Omental fat pad (tissue), 4 donors: ENCODE results near the gene PRKAA2. TPM values are rescaled to one million over a fixed set of nuclear protein-coding genes. Genes with fewer than 3 reads are reported as not detected.
"Not testable (repeated sequence)": the region's sequence is repeated elsewhere in the genome, so short reads cannot be mapped to it uniquely, and the experiment has no call there.

Experiments
- ATAC-seq: fragments of 150-250 bp; one replicate; pipeline ENCODE4 v1.9.1; 2016; ENCODE audit warnings: mild to moderate bottlenecking, moderate library complexity; ENCODE audit not compliant: low FRiP score
- DNase-seq: peaks from one replicate; pipeline ENCODE4 v3.0.0-alpha.2; 2019; ENCODE audit warnings: low spot score
- total RNA-seq, 4 donors: library from RNA; depleted of rRNA; stranded (reverse); fragments of >200 nt; gene quantifications; one replicate each; pipeline ENCODE4 v1.1.0, GENCODE V29; 2016
- TF ChIP-seq, protein P1 (sequence below), 3 donors: fragments of 450-650 bp; IDR thresholded peaks; one replicate each; pipeline ENCODE4 v1.5.1; 2016 to 2017; ENCODE audit warnings: antibody characterized with exemption in 3 of 3, mild to moderate bottlenecking in 3 of 3, moderate library complexity in 2 of 3

The PRKAA2 gene
- total RNA-seq, result 1 to 10 TPM in 3 of 4 donors, under 1 TPM in 1; 0.96 to 3.0 (median 1.9) TPM

DNA sequence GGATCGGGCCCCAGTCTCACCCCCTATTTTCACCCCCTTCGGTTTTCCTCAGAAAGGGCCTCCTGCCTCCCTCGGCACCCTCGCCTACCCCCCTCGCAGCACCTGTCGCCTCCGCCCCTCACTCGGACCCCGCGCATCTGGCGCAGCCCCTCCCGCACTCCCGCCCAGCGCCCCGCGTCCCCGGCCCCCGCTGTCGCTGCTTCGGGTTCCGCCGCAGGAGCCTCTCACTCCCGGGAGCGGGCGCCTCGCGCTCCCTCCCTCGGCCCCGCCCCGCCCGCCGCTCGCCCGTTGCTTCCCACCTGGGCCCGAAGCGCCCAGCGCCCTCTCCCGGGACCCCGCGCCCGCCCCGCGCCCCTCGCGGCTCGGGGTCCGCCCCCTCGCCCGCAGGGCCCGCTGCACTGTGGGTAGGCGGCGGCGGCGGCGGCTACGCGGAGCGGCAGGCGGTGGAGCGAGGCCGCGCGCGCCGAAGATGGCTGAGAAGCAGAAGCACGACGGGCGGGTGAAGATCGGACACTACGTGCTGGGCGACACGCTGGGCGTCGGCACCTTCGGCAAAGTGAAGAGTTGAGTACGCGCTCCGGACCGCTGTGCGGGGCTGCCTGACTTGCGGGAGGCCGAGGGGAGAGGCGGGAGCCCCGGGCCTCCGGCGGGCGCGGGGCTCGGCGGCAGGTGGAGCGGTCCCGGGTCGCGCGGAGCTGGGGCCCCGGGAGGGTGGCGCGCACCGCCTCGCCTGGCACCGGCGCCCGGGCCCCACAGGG lies at the start of gene PRKAA2:
PRKAA2 (plus strand) TSS at position 396 of the 758 bp plus-strand sequence; CDS start at position 470, 74 bp downstream.
- ATAC-seq (peak; percentile 74), DNase-seq (no peak)
- TF ChIP-seq, protein P1, sequence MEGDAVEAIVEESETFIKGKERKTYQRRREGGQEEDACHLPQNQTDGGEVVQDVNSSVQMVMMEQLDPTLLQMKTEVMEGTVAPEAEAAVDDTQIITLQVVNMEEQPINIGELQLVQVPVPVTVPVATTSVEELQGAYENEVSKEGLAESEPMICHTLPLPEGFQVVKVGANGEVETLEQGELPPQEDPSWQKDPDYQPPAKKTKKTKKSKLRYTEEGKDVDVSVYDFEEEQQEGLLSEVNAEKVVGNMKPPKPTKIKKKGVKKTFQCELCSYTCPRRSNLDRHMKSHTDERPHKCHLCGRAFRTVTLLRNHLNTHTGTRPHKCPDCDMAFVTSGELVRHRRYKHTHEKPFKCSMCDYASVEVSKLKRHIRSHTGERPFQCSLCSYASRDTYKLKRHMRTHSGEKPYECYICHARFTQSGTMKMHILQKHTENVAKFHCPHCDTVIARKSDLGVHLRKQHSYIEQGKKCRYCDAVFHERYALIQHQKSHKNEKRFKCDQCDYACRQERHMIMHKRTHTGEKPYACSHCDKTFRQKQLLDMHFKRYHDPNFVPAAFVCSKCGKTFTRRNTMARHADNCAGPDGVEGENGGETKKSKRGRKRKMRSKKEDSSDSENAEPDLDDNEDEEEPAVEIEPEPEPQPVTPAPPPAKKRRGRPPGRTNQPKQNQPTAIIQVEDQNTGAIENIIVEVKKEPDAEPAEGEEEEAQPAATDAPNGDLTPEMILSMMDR (IDR thresholded peaks at IDR 0.05), result no peak

DNA sequence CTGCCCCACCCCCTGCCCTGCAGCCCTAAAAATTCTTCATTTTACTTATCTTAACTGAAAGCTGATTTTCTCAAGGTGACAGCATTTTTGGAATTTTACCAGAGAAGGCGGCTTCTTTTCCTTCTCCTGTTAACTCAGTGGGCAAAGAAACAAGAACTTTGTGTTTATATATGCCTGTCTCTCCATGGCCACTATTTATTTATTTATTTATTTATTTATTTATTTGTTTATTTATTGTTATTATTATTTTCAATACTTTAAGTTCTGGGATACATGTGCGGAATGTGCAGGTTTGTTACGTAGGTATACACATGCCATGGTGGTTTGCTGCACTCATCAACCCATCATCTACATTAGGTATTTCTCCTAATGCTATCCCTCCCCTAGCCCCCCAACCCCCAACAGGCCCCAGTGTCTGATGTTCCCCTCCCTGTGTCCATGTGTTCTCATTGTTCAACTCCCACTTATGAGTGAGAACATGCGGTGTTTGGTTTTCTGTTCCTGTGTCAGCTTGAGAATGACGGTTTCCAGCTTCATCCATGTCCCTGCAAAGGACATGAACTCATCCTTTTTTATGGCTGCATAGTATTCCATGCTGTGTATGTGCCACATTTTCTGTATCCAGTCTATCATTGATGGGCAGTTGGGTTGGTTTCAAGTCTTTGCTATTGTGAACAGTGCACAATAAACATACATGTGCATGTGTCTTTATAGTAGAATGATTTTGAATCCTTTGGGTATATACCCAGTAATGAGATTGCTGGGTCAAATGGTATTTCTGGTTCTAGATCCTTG lies 49.5 kb upstream of the PRKAA2 start:
- ATAC-seq, DNase-seq: not testable (repeated sequence)

DNA sequence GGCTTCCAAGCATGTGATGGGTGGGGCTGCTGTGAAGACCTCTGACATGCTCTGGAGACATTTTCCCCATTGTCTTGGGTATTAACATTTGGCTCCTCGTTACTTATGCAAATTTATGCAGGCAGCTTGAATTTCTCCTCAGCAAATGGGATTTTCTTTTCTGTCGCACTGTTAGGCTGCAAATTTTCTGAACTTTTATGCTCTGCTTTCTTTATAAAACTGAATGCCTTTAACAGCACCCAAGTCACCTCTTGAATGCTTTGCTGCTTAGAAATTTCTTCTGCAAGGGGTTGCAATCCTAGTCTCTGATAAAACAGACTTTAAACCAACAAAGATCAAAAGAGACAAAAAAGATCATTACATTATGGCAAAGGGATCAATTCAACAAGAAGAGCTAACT lies 35.0 kb upstream of the PRKAA2 start:
- DNase-seq, ATAC-seq: not testable (repeated sequence)

DNA sequence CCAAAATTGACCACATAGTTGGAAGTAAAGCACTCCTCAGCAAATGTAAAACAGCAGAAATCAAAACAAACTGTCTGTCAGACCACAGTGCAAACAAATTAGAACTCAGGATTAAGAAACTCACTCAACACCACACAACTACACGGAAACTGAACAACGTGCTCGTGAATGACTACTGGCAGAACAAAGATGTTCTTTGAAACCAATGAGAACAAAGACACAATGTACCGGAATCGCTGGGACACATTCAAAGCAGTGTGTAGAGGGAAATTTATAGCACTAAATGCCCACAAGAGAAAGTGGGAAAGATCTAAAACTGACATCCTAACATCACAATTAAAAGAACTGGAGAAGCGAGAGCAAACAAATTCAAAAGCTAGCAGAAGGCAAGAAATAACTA lies 34.3 kb upstream of the PRKAA2 start:
- not testable (repeated sequence) for DNase-seq, ATAC-seq

DNA sequence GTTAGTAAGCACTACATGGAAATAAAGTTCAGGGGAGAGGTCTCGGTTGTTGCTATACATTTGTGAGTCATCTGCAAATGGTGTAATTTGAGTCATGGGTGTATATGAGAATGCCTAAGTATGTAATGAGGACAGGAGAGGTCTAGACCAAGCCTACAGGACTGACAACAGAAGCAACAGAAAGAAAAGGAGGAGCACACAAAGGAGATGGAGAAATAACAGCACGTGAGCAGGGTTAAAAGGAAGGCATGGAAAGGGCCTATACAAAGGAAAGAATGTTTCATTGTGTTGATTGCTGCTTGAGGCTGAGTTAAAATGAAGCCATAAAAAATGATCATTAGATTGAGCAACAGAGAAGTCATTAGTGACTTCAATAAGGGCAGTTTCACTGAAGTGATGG lies 28.0 kb upstream of the PRKAA2 start:
- TF ChIP-seq, protein P1 (IDR thresholded peaks at IDR 0.05), result no peak
- no peak for DNase-seq
- no peak for ATAC-seq

DNA sequence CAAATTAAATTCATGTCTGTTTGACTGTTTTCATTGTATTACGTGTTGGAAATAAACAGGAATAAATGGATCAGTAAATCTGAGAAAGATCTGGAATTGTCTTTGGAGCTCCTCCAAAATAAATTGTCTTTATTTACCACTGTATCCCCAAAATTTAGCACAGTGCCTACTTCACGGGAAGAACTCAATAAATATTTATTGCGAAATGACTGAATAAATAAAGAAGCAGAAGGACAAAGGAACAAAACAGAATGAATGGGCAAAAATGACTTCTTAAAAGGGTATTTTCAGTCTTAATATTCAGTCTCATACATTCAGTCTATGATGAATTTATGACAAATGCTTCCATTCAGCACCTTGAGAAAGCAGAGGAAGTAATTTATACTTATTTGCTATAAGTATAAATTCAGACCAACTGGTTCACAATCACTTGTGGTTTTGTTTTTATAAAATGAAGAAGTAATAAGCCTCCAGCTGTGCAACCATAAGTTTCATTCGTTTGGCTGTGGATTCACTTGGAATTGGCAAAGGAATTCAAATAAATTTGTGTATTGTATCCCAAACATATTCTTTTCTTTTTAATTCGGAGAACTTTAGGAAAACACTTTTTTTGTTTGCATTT lies 19.2 kb upstream of the PRKAA2 start:
- no peak for DNase-seq
- no peak for ATAC-seq
- TF ChIP-seq, protein P1 (IDR thresholded peaks at IDR 0.05), result no peak

DNA sequence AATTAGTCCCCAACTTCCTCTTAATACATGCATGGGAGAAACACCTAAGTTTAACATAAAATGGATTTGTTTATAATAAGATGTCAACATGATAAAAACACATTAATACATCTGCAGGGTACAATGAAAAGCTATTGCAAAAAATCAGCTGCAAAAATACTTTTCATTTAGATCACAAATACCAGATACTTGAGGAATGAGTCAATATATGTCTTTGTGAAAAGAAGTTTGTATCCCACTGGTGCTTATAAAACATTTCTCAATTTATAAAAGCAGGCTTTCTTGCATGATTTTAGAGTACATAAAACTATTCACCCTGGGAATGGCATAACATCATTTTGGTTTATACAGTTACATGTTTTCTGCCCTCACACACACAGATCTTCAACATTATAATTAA lies 18.6 kb upstream of the PRKAA2 start:
- ATAC-seq (no peak), DNase-seq (no peak)
- TF ChIP-seq, protein P1 (IDR thresholded peaks at IDR 0.05), result no peak

DNA sequence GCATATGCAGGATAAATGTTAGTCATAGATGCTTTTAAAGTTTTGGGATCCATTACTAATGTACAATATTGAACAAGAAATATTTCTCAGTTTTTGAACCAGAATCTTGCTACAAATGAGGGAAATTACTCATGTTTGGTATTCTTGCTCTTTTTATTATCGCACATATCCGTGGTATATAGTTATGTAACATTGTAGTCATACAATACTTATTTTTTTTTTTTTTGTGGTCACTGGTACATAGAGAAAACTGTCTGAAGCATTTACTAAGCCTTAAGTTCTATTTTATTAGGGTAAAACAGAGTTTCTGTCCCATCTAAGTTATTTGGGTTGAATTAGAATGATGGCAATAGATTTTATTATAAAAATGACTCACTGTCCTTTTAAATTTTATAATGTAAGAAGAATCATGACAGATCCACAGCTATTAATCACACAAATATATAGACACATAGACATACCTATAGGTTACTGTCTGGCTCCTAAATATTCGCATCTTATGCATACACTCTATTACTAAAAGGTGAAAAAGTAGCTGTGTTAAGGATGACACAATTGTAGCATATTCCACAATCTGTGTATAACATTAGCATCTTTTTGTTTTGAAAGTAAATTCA lies 18.0 kb upstream of the PRKAA2 start:
- ATAC-seq (no peak), DNase-seq (no peak)
- TF ChIP-seq, protein P1 (IDR thresholded peaks at IDR 0.05), result no peak
